D721Med (cell line): ENCODE measurements around the gene MDK.

Source experiments
- DNase-seq: peaks from one replicate; pipeline ENCODE4 v3.0.0; 2011; ENCODE audit warnings: low spot score; ENCODE audit not compliant: insufficient read length
- FAIRE-seq: peaks from 2 replicates; lab custom pipeline; 2011; peaks lifted over from hg19 to GRCh38; lab: Jason Lieb, UNC
- CTCF ChIP-seq: IDR thresholded peaks from 2 replicates; pipeline ENCODE4 v1.5.1; 2012; ENCODE audit warnings: mild to moderate bottlenecking, control low read depth; ENCODE audit not compliant: insufficient read depth; ENCODE audit errors: missing control alignments

MDK gene

GRCh38 chr11:46363031-46363407 is 18.4 kb upstream of the MDK start:
- FAIRE-seq (no peak), DNase-seq (no peak)
- TF ChIP-seq CTCF: no peak

GRCh38 chr11:46363455-46364005 is 17.9 kb upstream of the MDK start:
- TF ChIP-seq CTCF: no peak
- DNase-seq (no peak), FAIRE-seq (no peak)

- no peak for TF ChIP-seq CTCF
- DNase-seq (no peak), FAIRE-seq (no peak)
Observed at GRCh38 chr11:46364056-46364455, 17.4 kb upstream of the MDK start.

GRCh38 chr11:46364791-46365190 is 16.7 kb upstream of the MDK start:
- TF ChIP-seq CTCF: no peak
- FAIRE-seq (no peak), DNase-seq (no peak)

- DNase-seq (no peak), FAIRE-seq (no peak)
- no peak for TF ChIP-seq CTCF
Observed at GRCh38 chr11:46366260-46366659, 15.2 kb upstream of the MDK start.

GRCh38 chr11:46366661-46367161 is 14.8 kb upstream of the MDK start:
- no peak for TF ChIP-seq CTCF
- DNase-seq: no peak
- FAIRE-seq: no peak

GRCh38 chr11:46367244-46367915 is 14.1 kb upstream of the MDK start:
- no peak for FAIRE-seq
- DNase-seq: no peak
- peak; percentile 64 for TF ChIP-seq CTCF
